ENCODE measurements around the gene ETF1. TPM values are rescaled to one million over a fixed set of nuclear protein-coding genes. Genes with fewer than 3 reads are reported as not detected.
A peak's percentile ranks its signal among the peaks of the same experiment; 100 is the strongest.

Gene ETF1
- 10 to 100 TPM; 64.9 to 84.9 (median 80.4) TPM for total RNA-seq

- intact Hi-C loops (cut with DNase I) = no loop called here
- Histone ChIP-seq H3K4me3 (replicated peaks in 1 of 3) (peak within 1 kb of the TSS; percentile 74 to 94 (median 94)), H3K36me3 (no peaks in the 10 kb centered on the region), H3K27ac (peak within 1 kb of the TSS; percentile 87 to 99 (median 98)), H3K27me3 (no peaks in the 10 kb centered on the region), H3K9me3 (no peaks in the 10 kb centered on the region), H3K4me1 (peaks cover 34 to 43% of the 10 kb centered on the region in 2 donors)
- DNase-seq = peak; percentile 100
- 0% methylated on average over 13 to 63 of the region's 70 CpGs for WGBS, 2 donors
- TF ChIP-seq CTCF (IDR thresholded peaks at IDR 0.05) = peak in 2 of 6 experiments; percentile 8 to 34
- peak; percentile 96 for TF ChIP-seq POLR2A (IDR thresholded peaks at IDR 0.05)
Measured at GRCh38 chr5:138542956-138543729, at the start of gene ETF1. TSS of gene ETF1 (minus strand) at chr5:138543236. CDS start at chr5:138542918, 318 bp downstream.

GRCh38 chr5:138588013-138588788 lies 45.2 kb upstream of the ETF1 start:
- 89 to 93% methylated on average over 2 of the region's 2 CpGs for WGBS, 2 donors
- H3K9me3 ChIP-seq = no peaks in the 10 kb centered on the region

DNA sequence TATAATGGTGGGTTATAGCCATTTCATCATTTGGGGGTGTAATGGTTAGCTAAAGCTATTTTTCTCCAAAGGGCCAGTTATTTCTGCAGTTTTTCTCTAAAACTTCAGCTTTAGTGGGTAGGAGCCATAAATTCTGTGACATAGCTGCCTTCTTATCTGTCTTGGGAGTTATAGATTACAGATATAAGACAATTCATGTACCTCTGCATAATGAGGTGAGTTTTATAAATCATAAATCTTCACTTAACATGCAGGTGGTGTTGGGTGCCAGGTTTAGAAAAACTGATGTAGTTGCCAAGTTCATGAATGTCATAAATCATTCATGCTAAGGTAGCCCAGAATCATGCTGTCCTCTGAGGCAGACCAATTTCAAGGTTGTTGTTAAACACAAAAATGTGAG lies 42.1 kb upstream of the ETF1 start:
- no peaks in the 10 kb centered on the region for H3K36me3 ChIP-seq
- TF ChIP-seq POLR2A (IDR thresholded peaks at IDR 0.05) (no peak), CTCF (IDR thresholded peaks at IDR 0.05) (no peak)
- no peaks in the 10 kb centered on the region for H3K27me3 ChIP-seq
- no peaks in the 10 kb centered on the region for H3K9me3 ChIP-seq
- no peak overlapping the region for H3K27ac ChIP-seq
- DNase-seq = no peak
- H3K4me3 ChIP-seq (replicated peaks in 1 of 3) = no peak overlapping the region
- peaks cover 15 to 21% of the 10 kb centered on the region in 2 donors for H3K4me1 ChIP-seq
- intact Hi-C loops (cut with DNase I) = loop anchor here (10.0 kb wide), 2 partner anchors 160 to 680 kb away; no protein-coding TSS in a partner anchor

More at GRCh38 chr5:138588013-138588788, 45.2 kb upstream of the ETF1 start:
- intact Hi-C loops (cut with DNase I) = loop anchor here (10.0 kb wide), 2 partner anchors 157 to 677 kb away; no protein-coding TSS in a partner anchor
- Histone ChIP-seq H3K4me3 (replicated peaks in 1 of 3) (no peak overlapping the region), H3K4me1 (peaks cover 10 to 14% of the 10 kb centered on the region in 2 donors), H3K27ac (no peak overlapping the region), H3K27me3 (no peaks in the 10 kb centered on the region), H3K36me3 (no peaks in the 10 kb centered on the region)
- no peak for DNase-seq
- no peak for TF ChIP-seq CTCF (IDR thresholded peaks at IDR 0.05)
- TF ChIP-seq POLR2A (IDR thresholded peaks at IDR 0.05) = no peak

DNA sequence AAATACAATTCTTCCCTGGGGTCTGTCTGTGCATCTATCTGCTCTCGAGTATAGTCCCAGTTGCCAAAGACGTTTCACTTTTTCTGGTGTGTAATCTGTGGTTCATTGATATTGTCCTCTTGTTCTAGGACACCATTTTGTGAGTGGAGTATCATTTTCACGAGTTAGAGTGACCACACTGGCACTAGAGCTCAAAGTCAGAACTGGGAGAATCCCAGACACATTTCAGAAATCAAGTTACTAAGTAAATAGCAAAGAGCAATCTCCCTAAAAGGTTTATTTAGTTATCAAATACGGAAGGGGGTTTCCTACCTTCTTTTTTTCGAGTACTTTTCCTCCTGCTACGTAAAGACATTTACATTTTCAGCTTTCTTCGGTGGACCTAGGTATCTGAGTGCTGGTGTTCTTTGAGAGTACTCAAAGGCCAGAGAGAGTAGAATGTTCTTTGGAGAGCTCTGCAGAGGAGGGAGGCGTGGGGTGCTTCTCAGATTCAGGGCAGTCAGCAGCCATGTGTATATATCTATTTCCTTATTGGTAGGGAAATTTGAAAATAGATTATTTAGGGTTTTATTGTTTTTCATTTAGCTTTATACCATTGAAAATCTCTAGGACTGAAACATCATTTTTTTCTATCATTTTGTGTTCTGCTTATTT lies 41.1 kb upstream of the ETF1 start:
- H3K4me3 ChIP-seq (replicated peaks in 1 of 3) = no peak overlapping the region
- peak overlapping the region in 1 of 3 donors; percentile 54 for H3K27ac ChIP-seq
- no peaks in the 10 kb centered on the region for H3K9me3 ChIP-seq
- peaks cover 15 to 21% of the 10 kb centered on the region in 2 donors for H3K4me1 ChIP-seq
- intact Hi-C loops (cut with DNase I) = loop anchor here (10.0 kb wide), 2 partner anchors 161 to 681 kb away; no protein-coding TSS in a partner anchor
- H3K27me3 ChIP-seq = no peaks in the 10 kb centered on the region
- 39 to 52% methylated on average over 8 of the region's 8 CpGs for WGBS, 2 donors
- no peak for TF ChIP-seq CTCF (IDR thresholded peaks at IDR 0.05)
- TF ChIP-seq POLR2A (IDR thresholded peaks at IDR 0.05) = no peak
- no peaks in the 10 kb centered on the region for H3K36me3 ChIP-seq
- peak; percentile 44 to 52 for DNase-seq
